Endothelial cell of umbilical vein (primary cell): ENCODE measurements around the gene PCNX4.

Experiments
- CTCF ChIP-seq, 2 donors: IDR thresholded peaks; 1 replicate in 1 of 2; 2 replicates in 1 of 2; pipeline ENCODE4 v1.5.1; 2011; ENCODE audit warnings: low read length in 2 of 2, mild to moderate bottlenecking in 2 of 2, moderate library complexity in 2 of 2, control low read depth in 1 of 2, inconsistent platforms in 1 of 2, low read depth in 1 of 2; ENCODE audit not compliant: insufficient read depth in 1 of 2; ENCODE audit errors: extremely low read depth in 1 of 2
- EZH2 ChIP-seq: IDR thresholded peaks from 2 replicates; pipeline ENCODE4 v1.6.1; 2012; ENCODE audit warnings: borderline replicate concordance, low read depth, mild to moderate bottlenecking, moderate library complexity, low read length, inconsistent platforms; ENCODE audit not compliant: severe bottlenecking

- TF ChIP-seq CTCF (IDR thresholded peaks at IDR 0.05; ENCODE audit: extremely low read depth in 1 of 2, insufficient read depth in 1 of 2, low read depth in 1 of 2, low read length in 2 of 2) (no peak), EZH2 (no peak)
Observed at GRCh38 chr14:60210703-60211102, 119.0 kb downstream of the PCNX4 start.
